Astrocyte (in vitro differentiated cells and primary cell): Measurements from ENCODE around the gene CHKA. TPM values are rescaled to one million over a fixed set of nuclear protein-coding genes. Genes with fewer than 3 reads are reported as not detected.

Source experiments
- DNase-seq: peaks from one replicate; pipeline ENCODE4 v3.0.0-alpha.2; 2010; ENCODE audit warnings: low read depth
- FAIRE-seq: peaks from 2 replicates; lab custom pipeline; 2011; peaks lifted over from hg19 to GRCh38; lab: Jason Lieb, UNC
- H2AFZ ChIP-seq: 2 replicates; pipeline ENCODE4 v1.6.0; 2012; ENCODE audit warnings: low read depth, low read length, inconsistent platforms
- H3K27ac ChIP-seq: 2 replicates; pipeline ENCODE4 v1.5.1; 2011; ENCODE audit warnings: low read depth, low read length, inconsistent platforms
- H3K27me3 ChIP-seq: 2 replicates; pipeline ENCODE4 v1.6.0; 2011; ENCODE audit warnings: low read length, inconsistent platforms; ENCODE audit not compliant: insufficient read depth
- H3K36me3 ChIP-seq: 2 replicates; pipeline ENCODE4 v1.5.1; 2011; ENCODE audit warnings: low read length, inconsistent platforms; ENCODE audit not compliant: insufficient read depth
- H3K4me1 ChIP-seq: 2 replicates; pipeline ENCODE4 v1.5.1; 2011; ENCODE audit warnings: low read length, inconsistent platforms; ENCODE audit not compliant: insufficient read depth
- H3K4me2 ChIP-seq: 2 replicates; pipeline ENCODE4 v1.6.0; 2012; ENCODE audit warnings: low read length, inconsistent platforms
- H3K4me3 ChIP-seq: 2 replicates; pipeline ENCODE4 v1.5.1; 2011; ENCODE audit warnings: low read depth, mild to moderate bottlenecking, low read length, inconsistent platforms; ENCODE audit not compliant: insufficient read depth
- H3K79me2 ChIP-seq: 2 replicates; pipeline ENCODE4 v1.6.0; 2012; ENCODE audit warnings: mild to moderate bottlenecking, low read length, inconsistent platforms; ENCODE audit not compliant: insufficient read depth
- H3K9ac ChIP-seq: 2 replicates; pipeline ENCODE4 v1.6.0; 2012; ENCODE audit warnings: mild to moderate bottlenecking, low read length, inconsistent platforms
- H3K9me3 ChIP-seq: 2 replicates; pipeline ENCODE4 v1.5.1; 2012; ENCODE audit warnings: low read depth, mild to moderate bottlenecking, low read length, inconsistent platforms; ENCODE audit not compliant: insufficient read depth
- H4K20me1 ChIP-seq: 2 replicates; pipeline ENCODE4 v1.6.0; 2012; ENCODE audit warnings: low read length, inconsistent platforms; ENCODE audit not compliant: insufficient read depth
- H3K27ac Mint-ChIP-seq: one replicate; pipeline ENCODE4 v1.8.0; 2021; ENCODE audit warnings: mild to moderate bottlenecking, mixed read lengths; ENCODE audit not compliant: unreplicated experiment
- H3K27me3 Mint-ChIP-seq: one replicate; pipeline ENCODE4 v1.8.0; 2021; ENCODE audit warnings: low read depth, mixed read lengths; ENCODE audit not compliant: unreplicated experiment
- H3K36me3 Mint-ChIP-seq: one replicate; pipeline ENCODE4 v1.8.0; 2021; ENCODE audit warnings: low read depth, mixed read lengths; ENCODE audit not compliant: unreplicated experiment
- H3K4me1 Mint-ChIP-seq: one replicate; pipeline ENCODE4 v1.8.0; 2021; ENCODE audit warnings: low read depth, mixed read lengths; ENCODE audit not compliant: unreplicated experiment
- H3K4me3 Mint-ChIP-seq: one replicate; pipeline ENCODE4 v1.8.0; 2021; ENCODE audit warnings: mild to moderate bottlenecking, moderate library complexity, mixed read lengths; ENCODE audit not compliant: unreplicated experiment
- H3K9me3 Mint-ChIP-seq: one replicate; pipeline ENCODE4 v1.8.0; 2021; ENCODE audit warnings: mild to moderate bottlenecking, mixed read lengths; ENCODE audit not compliant: unreplicated experiment
- CTCF ChIP-seq: IDR thresholded peaks from 2 replicates; pipeline ENCODE4 v1.5.1; 2011; ENCODE audit warnings: low read depth, mild to moderate bottlenecking, inconsistent platforms, low read length, moderate library complexity; ENCODE audit not compliant: insufficient read depth
- EZH2 ChIP-seq: IDR thresholded peaks from 2 replicates; pipeline ENCODE4 v1.6.1; 2012; ENCODE audit warnings: mild to moderate bottlenecking, low read length, inconsistent platforms; ENCODE audit not compliant: insufficient read depth
- total RNA-seq: library from RNA; stranded (reverse); gene quantifications from 2 replicates; pipeline ENCODE4 v1.2.1, GENCODE V29; 2021

CHKA gene
- total RNA-seq, 1 donor from 2014 or later = 37.7 TPM

- no peaks in the 10 kb centered on the region for H3K9me3 ChIP-seq
- Mint-ChIP-seq H3K27me3 (no peaks in the 10 kb centered on the region), H3K4me1 (peaks cover 8% of the 10 kb centered on the region), H3K9me3 (no peaks in the 10 kb centered on the region), H3K27ac (no peak overlapping the region), H3K36me3 (no peaks in the 10 kb centered on the region), H3K4me3 (no peak overlapping the region)
- peaks cover 4% of the 10 kb centered on the region for H3K4me1 ChIP-seq
- H4K20me1 ChIP-seq = peaks cover 6% of the 10 kb centered on the region
- H3K27ac ChIP-seq = no peak overlapping the region
- H3K36me3 ChIP-seq = no peaks in the 10 kb centered on the region
- TF ChIP-seq EZH2 (no peak), CTCF (no peak)
- H3K4me2 ChIP-seq = no peak overlapping the region
- no peaks in the 10 kb centered on the region for H3K79me2 ChIP-seq
- no peaks in the 10 kb centered on the region for H3K27me3 ChIP-seq
- DNase-seq = no peak
- H3K4me3 ChIP-seq = no peak overlapping the region
- no peak overlapping the region for H3K9ac ChIP-seq
- no peak for FAIRE-seq
- no peak overlapping the region for H2AFZ ChIP-seq
Observed at GRCh38 chr11:68089679-68090078, 31.5 kb downstream of the CHKA start.

GRCh38 chr11:68083517-68083916, 37.7 kb downstream of the CHKA start:
- Histone ChIP-seq H3K27me3 (no peaks in the 10 kb centered on the region), H4K20me1 (no peaks in the 10 kb centered on the region), H3K4me3 (no peak overlapping the region), H3K27ac (no peak overlapping the region), H3K9ac (no peak overlapping the region), H3K9me3 (no peaks in the 10 kb centered on the region), H3K36me3 (no peaks in the 10 kb centered on the region), H3K79me2 (no peaks in the 10 kb centered on the region), H3K4me2 (no peak overlapping the region), H3K4me1 (no peaks in the 10 kb centered on the region), H2AFZ (no peak overlapping the region)
- FAIRE-seq (no peak), DNase-seq (no peak)
- Mint-ChIP-seq H3K36me3 (peaks cover 14% of the 10 kb centered on the region), H3K4me1 (peaks cover 11% of the 10 kb centered on the region), H3K9me3 (no peaks in the 10 kb centered on the region), H3K27ac (no peak overlapping the region), H3K27me3 (no peaks in the 10 kb centered on the region), H3K4me3 (no peak overlapping the region)
- no peak for TF ChIP-seq CTCF
- no peak for TF ChIP-seq EZH2

GRCh38 chr11:68082481-68082880, 38.7 kb downstream of the CHKA start:
- H3K79me2 ChIP-seq = no peaks in the 10 kb centered on the region
- no peak overlapping the region for H3K4me3 Mint-ChIP-seq
- DNase-seq = no peak

More at GRCh38 chr11:68082481-68082880, 38.7 kb downstream of the CHKA start:
- Histone ChIP-seq H3K4me3 (no peak overlapping the region), H3K27ac (no peak overlapping the region), H3K9ac (no peak overlapping the region), H3K4me2 (no peak overlapping the region), H3K27me3 (no peaks in the 10 kb centered on the region), H3K9me3 (no peaks in the 10 kb centered on the region), H3K36me3 (no peaks in the 10 kb centered on the region), H3K4me1 (no peaks in the 10 kb centered on the region), H2AFZ (no peak overlapping the region), H4K20me1 (no peaks in the 10 kb centered on the region)
- Mint-ChIP-seq H3K4me1 (peaks cover 11% of the 10 kb centered on the region), H3K36me3 (peaks cover 19% of the 10 kb centered on the region), H3K27ac (no peak overlapping the region), H3K9me3 (no peaks in the 10 kb centered on the region), H3K27me3 (no peaks in the 10 kb centered on the region)
- FAIRE-seq = no peak
- TF ChIP-seq CTCF (no peak), EZH2 (no peak)
